D721Med (cell line): ENCODE data around the gene ADSS1.

Experiments used
- DNase-seq: peaks from one replicate; pipeline ENCODE4 v3.0.0; 2011; ENCODE audit warnings: low spot score; ENCODE audit not compliant: insufficient read length
- FAIRE-seq: peaks from 2 replicates; lab custom pipeline; 2011; peaks lifted over from hg19 to GRCh38; lab: Jason Lieb, UNC
- TF ChIP-seq, protein P1 (sequence below): IDR thresholded peaks from 2 replicates; pipeline ENCODE4 v1.5.1; 2012; ENCODE audit warnings: mild to moderate bottlenecking, control low read depth; ENCODE audit not compliant: insufficient read depth; ENCODE audit errors: missing control alignments

Gene ADSS1

GRCh38 chr14:104739026-104739425 lies 15.0 kb downstream of the ADSS1 start:
- TF ChIP-seq, protein P1, sequence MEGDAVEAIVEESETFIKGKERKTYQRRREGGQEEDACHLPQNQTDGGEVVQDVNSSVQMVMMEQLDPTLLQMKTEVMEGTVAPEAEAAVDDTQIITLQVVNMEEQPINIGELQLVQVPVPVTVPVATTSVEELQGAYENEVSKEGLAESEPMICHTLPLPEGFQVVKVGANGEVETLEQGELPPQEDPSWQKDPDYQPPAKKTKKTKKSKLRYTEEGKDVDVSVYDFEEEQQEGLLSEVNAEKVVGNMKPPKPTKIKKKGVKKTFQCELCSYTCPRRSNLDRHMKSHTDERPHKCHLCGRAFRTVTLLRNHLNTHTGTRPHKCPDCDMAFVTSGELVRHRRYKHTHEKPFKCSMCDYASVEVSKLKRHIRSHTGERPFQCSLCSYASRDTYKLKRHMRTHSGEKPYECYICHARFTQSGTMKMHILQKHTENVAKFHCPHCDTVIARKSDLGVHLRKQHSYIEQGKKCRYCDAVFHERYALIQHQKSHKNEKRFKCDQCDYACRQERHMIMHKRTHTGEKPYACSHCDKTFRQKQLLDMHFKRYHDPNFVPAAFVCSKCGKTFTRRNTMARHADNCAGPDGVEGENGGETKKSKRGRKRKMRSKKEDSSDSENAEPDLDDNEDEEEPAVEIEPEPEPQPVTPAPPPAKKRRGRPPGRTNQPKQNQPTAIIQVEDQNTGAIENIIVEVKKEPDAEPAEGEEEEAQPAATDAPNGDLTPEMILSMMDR, result no peak
- DNase-seq, result no peak
- FAIRE-seq, result no peak

- no peak for FAIRE-seq
- TF ChIP-seq, protein P1, result no peak
- DNase-seq, result no peak
Measured at GRCh38 chr14:104739546-104740516, 15.8 kb downstream of the ADSS1 start.

GRCh38 chr14:104741108-104741802 lies 17.2 kb downstream of the ADSS1 start:
- no peak for DNase-seq
- no peak for FAIRE-seq
- TF ChIP-seq, protein P1, result no peak

GRCh38 chr14:104741803-104742251 lies 17.8 kb downstream of the ADSS1 start:
- no peak for FAIRE-seq
- TF ChIP-seq, protein P1, result no peak
- DNase-seq, result no peak

- TF ChIP-seq, protein P1, result no peak
- no peak for FAIRE-seq
- DNase-seq, result no peak
Measured at GRCh38 chr14:104742586-104743455, 18.8 kb downstream of the ADSS1 start.

DNA sequence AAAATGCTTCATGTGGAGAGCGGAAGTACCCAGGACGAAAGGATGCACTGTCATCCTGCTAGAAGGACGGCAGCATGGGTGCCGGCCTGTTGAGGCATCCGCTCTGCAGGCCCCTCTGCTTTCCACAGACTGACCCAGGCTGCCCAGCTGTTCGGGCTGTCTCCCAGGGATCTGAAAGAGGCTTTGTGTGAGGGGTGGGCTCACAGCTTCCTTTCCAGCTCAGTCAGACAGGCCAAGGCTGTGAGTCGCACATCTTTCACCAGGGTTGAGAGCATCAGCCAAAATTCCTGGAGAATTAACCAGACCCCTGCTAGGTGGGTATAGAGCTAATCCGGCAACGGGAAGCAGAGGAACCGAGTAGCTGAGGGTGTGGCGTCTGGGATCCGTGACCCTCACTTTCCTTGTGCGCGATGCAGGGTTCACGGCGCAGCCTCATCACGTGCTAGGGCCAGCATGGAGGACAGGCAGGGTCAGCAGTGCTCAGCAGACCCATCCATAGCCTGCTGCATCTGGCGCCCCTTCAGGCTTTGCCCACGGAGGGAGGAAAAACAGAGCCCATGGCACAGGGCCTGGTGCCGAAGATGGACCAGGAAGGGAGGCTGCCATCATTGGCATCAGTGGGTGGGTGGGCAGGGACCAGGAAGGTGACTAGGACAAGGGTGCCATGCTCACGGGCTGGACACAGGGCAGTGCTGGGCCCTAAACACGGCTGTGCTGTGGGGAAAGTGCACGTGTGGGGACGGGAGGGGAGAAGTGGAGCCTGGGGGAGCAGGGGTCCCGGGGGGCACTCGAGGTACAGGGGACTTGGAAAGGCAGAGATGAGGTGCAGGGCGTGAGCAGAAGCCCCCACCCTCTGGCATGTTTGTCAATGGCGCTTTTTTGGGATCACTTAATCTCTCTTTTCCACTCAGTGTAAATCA lies 19.7 kb downstream of the ADSS1 start:
- TF ChIP-seq, protein P1, result no peak
- FAIRE-seq, result no peak
- DNase-seq, result no peak
